GM21360 (cell line): ENCODE data around the gene PDE9A.

Source experiments
- ATAC-seq: cut with Tn5 transposase; IDR thresholded peaks from one replicate; pipeline ENCODE4 v1.9.1; 2021; ENCODE audit warnings: mild to moderate bottlenecking, moderate library complexity; ENCODE audit not compliant: unreplicated experiment

Gene PDE9A

GRCh38 chr21:42815217-42815616 lies 161.8 kb downstream of the PDE9A start:
- no peak for ATAC-seq

GRCh38 chr21:42818328-42818749 lies 164.9 kb downstream of the PDE9A start:
- no peak for ATAC-seq

GRCh38 chr21:42819861-42820615 lies 166.6 kb downstream of the PDE9A start:
- ATAC-seq = no peak

GRCh38 chr21:42820616-42821465 lies 167.4 kb downstream of the PDE9A start:
- no peak for ATAC-seq
